Bone marrow (tissue), 2 donors: Measurements from ENCODE around the gene NR3C2.

Experiments used
- DNase-seq, 2 donors: peaks; one replicate each; lab custom pipeline; 2025; lab: John Stamatoyannopoulos, UW

NR3C2 gene

GRCh38 chr4:148311526-148311925, 130.7 kb downstream of the NR3C2 start:
- DNase-seq, result no peak

GRCh38 chr4:148310756-148311155, 131.5 kb downstream of the NR3C2 start:
- no peak for DNase-seq

DNA sequence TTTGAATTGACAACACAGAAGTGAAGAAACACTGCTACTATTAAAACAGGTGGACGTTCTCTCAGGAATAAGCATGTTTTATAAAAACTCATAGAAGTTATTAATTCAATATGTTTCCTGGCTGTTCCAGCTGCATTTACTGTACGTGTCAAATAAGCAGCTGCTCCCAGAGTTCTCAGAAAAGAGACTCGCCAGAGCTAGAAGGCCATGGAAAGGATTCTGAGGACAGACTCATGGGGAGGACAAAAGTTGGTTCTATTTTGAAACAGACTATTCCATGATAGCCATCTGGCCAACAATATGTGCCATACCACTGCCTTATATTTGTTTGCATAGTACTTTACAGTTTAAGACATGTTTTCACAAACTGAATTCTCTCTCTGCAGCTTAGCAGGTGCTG, 136.5 kb downstream of the NR3C2 start:
- DNase-seq, result no peak

DNA sequence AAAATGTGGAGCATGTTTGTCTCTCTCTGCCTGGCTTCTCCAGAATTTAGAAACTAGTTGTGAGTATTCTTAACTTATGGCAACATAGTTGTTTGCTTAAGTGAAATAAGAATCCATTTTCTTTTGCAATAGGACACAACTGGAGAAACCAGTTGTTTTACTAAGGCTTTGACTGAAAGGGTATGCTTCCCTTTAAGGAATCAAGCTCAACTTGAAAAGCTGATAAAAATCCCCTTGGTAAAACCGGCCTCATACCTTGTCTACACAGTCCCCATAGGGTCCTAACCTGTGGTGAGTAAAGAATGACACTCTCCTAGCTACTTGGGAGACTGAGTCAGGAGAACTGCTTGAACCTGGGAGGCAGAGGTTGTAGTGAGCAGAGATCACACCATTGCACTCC, 139.8 kb downstream of the NR3C2 start:
- no peak for DNase-seq

- DNase-seq, result no peak
Measured at GRCh38 chr4:148300877-148301276, 141.3 kb downstream of the NR3C2 start.

- DNase-seq, result no peak
Measured at GRCh38 chr4:148299337-148299736, 142.9 kb downstream of the NR3C2 start.

- no peak for DNase-seq
Measured at GRCh38 chr4:148296498-148296897, 145.7 kb downstream of the NR3C2 start.

GRCh38 chr4:148295642-148296041, 146.6 kb downstream of the NR3C2 start:
- DNase-seq, result no peak

GRCh38 chr4:148293571-148293970, 148.6 kb downstream of the NR3C2 start:
- no peak for DNase-seq

DNA sequence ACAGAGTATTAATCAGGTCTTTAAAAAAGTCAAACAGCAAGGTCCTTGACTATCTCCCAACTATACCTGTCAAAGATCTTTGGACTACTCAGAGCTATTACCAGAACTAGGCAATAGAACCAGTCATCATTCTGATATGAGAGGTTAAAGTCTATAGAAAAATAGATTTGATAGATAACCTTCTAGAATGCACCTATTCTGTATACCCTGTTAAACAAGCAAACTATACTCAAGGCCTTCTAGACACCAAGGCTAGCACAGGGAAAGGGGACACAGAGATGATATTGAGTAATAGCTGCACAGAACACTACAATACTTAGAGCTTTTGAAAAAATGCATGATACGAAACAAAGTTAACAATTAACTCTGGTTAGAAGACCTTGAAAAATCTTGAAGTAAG, 149.5 kb downstream of the NR3C2 start:
- no peak for DNase-seq

DNA sequence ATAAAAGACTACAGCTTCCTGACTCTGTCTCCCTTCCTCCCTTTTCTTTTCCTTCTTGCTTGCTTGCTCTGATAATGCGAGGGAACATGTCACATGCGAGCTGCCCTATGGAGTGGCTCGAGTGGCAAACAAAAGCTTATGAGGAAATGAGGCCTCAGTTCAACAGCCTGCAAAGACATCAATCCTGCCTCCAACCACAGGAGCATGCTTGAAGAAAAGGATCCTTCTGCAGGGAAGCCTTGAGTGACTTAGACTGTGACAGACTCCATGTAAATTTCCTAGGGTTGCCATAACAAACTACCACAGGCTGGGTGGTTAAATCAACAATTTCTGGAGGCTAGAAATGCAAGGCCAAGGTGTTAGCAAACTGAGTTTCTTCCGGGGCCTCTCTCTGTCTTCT, 152.5 kb downstream of the NR3C2 start:
- no peak for DNase-seq

- no peak for DNase-seq
Measured at GRCh38 chr4:148288448-148288847, 153.8 kb downstream of the NR3C2 start.

DNA sequence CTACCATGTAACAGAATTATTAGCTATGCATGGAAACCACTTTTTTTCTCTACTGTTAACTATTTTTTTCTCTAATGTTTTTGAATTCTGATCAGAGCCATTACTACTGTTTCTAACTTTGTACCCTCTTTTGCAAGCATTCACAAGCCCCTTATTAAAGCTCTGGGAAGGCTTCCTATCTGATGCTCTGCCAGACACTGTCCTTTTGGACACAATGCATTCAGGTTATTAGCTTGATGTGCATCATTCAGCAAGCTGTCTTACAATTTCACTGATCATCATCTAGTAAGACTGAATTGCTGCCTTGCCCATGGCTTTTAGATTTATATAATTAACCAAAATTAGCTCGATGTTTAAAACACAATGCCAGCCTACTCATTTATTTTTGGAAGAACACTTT, 155.1 kb downstream of the NR3C2 start:
- no peak for DNase-seq

DNA sequence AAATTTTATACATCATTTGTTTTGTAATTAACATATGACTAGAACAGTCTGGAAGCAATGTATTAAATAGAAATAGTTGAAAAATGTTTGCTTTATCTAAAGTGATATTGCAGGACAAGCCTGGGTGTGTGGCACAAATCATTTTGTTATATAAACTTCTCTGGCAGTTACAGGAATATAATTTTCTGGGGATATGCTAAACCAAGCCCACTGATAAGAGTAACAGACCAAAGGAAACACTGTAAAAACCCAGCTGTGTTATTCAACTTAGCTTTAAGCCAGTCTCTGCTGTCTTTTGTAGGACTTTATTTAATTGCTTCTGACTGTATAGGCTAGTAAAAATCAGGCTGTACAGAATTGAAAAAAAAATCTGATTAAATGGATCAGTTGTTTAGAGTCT, 156.2 kb downstream of the NR3C2 start:
- no peak for DNase-seq

DNA sequence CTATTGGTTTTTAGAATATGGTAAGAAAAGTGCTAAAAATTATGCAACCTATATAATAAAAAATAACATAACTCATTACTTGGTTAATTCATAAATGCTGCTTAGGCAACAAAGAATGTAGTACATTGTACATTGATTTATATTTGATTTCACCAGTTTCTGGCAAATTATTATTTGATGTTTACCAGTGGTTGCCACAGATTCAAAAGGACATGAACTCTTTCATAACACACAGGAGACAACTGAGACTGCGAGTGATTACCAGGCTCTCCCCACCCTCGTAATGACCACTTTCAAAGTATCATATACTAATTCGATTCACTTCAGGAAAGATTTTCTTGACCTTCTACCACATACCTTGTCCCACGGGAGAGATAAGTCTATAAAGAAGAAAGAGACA, 158.5 kb downstream of the NR3C2 start:
- DNase-seq, result no peak

DNA sequence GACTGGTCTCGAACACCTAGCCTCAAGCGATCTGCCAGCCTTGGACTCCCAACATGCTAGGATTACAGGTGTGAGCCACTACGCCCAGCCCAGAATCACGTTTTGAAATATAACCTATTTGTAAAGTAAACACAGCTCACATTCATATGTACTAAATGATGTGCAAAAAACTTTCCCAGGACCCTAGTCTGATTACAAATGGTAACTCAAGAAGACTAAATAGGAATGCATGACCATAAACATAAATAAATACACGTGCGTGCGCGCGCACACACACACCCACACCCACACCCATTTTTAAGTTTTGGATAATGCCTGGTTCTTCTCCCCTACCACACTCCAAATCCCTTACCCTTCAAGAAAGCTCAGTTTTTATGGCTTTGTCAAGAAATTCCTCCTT, 163.9 kb downstream of the NR3C2 start:
- DNase-seq, result no peak

GRCh38 chr4:148275266-148275665, 166.9 kb downstream of the NR3C2 start:
- DNase-seq, result no peak

DNA sequence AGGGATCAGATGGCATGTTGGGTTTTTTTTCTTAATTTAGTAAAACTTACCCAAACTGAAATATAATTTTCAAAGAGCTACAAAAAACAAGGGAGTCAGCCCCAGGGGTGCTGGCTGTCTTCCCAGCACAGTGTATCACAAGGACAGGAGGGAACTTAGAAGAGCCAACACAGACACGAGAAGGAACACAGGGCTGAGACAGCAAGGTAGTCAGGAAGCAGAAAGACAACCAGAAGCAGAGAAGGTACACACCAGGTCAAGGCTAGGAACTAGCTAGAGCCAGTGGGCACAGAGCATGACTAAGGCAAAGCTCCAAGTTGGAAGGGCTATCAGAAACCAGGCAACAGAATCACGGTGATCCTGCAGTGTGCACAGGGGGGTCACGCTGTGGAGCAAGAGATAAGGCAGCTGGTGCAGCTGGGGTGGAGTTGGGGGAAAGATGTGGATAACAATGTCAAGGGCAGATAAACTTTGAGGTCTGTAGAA, 168.7 kb downstream of the NR3C2 start:
- DNase-seq, result no peak

GRCh38 chr4:148271166-148271565, 171.0 kb downstream of the NR3C2 start:
- DNase-seq, result no peak

DNA sequence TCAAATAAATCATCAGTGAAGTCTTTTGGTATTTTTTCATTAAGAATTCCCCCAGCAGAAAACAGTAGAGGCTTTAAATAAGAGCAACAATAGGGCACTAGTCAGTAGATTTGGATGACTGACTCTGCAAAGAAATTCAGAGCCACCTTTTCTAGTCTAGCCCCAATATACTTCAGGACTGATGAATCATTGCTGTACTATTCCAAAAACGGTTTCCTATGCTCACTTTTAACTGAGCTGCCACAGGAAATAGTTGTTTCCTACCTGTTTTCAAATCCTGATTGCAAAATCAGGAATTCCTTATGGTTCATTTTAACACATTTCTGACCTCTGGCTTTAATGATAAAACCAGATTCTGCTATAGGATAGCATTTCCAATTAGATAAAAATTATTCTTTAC, 171.6 kb downstream of the NR3C2 start:
- DNase-seq, result no peak

DNA sequence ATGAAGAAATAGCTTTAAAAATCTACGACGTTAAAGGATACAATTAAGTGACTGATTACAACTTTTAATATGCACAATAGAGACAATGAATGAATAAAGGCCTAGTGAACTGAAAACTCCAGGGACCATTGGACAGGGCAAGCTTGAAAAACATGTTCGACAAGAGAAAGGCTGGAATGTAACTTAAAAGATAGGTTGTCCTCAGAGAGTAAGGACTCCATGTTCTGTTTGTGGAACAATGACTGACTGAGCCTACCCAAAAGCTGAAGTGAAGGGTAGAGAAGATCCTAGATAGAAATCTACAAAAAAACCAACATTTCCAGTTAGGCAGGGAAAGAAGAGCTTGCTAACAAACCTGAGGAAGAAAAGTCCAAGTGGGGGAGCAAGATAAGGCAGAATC, 173.4 kb downstream of the NR3C2 start:
- DNase-seq, result no peak

DNA sequence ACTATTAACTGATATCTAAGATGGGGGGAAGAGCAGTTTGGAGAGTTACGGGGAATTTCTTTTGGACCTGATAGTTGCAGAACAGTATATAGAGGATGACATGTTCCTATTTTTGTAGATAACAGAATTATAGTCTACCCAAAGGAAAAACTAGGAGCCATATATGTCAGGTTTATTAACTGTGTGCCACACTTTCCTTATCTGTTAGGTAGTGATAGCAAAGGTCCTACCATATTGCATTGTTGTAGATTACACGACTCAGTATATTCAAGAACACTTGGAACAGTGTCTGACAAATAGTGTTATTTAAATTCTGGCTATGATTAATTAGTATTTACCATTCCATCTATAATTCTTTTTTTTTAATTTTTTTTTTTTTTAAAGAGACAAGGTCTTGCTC, 175.3 kb downstream of the NR3C2 start:
- no peak for DNase-seq

DNA sequence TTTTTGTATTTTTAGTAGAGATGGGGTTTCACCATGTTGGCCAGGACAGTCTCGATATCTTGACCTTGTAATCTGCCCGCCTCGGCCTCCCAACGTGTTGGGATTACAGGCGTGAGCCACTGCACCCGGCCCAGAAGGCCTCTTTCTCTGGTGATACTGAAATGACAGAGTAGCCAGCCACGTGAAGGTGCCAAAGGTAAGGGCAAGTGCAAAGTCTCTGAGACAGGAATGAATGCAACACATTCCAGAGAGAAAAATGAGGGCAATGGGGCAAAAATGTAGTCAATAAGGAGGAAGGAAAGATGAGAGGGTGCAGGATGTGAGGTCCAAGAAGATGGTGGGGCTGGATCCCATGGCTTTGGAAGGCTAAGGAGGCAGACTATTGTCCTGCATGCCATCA, 176.0 kb downstream of the NR3C2 start:
- no peak for DNase-seq

DNA sequence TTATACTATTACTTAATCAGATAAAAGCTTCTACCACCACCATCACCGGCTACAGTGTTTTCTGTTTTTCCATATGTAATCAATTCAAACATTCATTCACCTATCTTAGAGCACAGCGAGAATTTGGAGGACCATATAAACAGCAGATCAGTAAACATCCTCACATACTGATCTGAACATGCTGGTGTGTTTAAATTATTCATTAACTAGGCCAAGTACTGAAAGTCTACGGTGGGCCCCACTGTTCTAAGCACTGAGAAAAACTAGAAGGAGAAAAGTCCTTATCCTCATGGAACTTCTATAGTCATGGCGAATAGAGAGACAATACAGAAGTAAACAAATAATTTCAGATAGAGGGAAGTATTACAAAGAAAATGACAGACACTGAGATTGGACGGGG, 176.6 kb downstream of the NR3C2 start:
- DNase-seq, result no peak

DNA sequence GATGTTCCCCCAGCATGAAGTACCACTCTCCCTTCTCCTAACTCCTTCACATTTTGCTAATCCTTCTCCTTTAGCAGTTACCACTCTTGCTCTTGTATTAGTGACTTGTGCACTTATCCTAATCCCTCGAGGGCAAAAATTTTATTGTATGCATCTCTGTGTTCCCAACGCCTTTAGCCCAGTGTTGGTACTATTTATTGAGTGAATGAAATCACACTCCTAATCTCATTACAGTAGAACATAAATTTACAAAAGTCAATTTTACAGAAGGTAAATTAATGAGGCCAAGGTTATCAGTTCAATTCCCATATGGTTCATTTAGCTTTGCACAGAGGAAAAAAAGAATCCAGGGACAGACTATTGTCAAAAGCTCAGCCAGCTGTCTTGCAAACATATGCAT, 178.4 kb downstream of the NR3C2 start:
- no peak for DNase-seq
